Ishikawa (cell line): ENCODE results near the gene PLAGL1.

ENCODE experiments used
- CEBPB ChIP-seq: IDR thresholded peaks from 2 replicates; pipeline ENCODE4 v1.6.1; 2012
- CREB1 ChIP-seq: IDR thresholded peaks from 2 replicates; pipeline ENCODE4 v1.6.1; 2012; ENCODE audit warnings: low read depth
- EGR1 ChIP-seq: IDR thresholded peaks from 2 replicates; pipeline ENCODE4 v1.6.1; 2012
- EP300 ChIP-seq: IDR thresholded peaks from 2 replicates; pipeline ENCODE4 v1.6.1; 2012; ENCODE audit warnings: borderline replicate concordance
- FOXM1 ChIP-seq: IDR thresholded peaks from 2 replicates; pipeline ENCODE4 v1.6.1; 2012; ENCODE audit warnings: low read depth, borderline replicate concordance
- RAD21 ChIP-seq: IDR thresholded peaks from 2 replicates; pipeline ENCODE4 v1.6.1; 2012; ENCODE audit warnings: low read depth
- TAF1 ChIP-seq: IDR thresholded peaks from 2 replicates; pipeline ENCODE4 v1.6.1; 2012; ENCODE audit warnings: low read depth, mild to moderate bottlenecking
- TCF12 ChIP-seq: IDR thresholded peaks from 2 replicates; pipeline ENCODE4 v1.6.1; 2012; ENCODE audit warnings: low read depth
- TEAD4 ChIP-seq: IDR thresholded peaks from 2 replicates; pipeline ENCODE4 v1.6.1; 2012
- YY1 ChIP-seq: IDR thresholded peaks from 2 replicates; pipeline ENCODE4 v1.6.1; 2012; ENCODE audit warnings: low read depth
- ZBTB7A ChIP-seq: IDR thresholded peaks from 2 replicates; pipeline ENCODE4 v1.6.1; 2012; ENCODE audit warnings: low read depth
- TF ChIP-seq, protein P1 (sequence below): IDR thresholded peaks from 2 replicates; pipeline ENCODE4 v1.6.1; 2012
- TF ChIP-seq, protein P2 (sequence below): IDR thresholded peaks from 2 replicates; pipeline ENCODE4 v1.6.1; 2012; ENCODE audit warnings: low read depth, mild to moderate bottlenecking
- TF ChIP-seq, protein P3 (sequence below): IDR thresholded peaks from 2 replicates; pipeline ENCODE4 v1.6.1; 2012

DNA sequence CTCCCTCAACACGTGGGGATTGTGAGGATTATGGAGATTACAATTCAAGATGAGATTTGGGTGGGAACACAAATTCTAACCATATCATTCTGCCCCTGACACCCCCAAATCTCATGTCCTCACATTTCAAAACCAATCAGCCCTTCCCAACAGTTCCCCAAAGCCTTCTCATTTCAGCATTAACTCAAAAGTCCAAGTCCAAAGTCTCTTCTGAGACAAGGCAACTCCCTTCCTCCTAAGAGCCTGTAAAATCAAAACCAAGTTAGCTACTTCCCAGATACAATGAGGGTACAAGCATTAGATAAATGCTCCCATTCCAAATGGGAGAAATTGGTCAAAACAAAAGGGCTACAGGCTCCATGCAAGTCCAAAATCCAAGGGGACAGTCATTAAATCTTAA lies 39.6 kb upstream of the PLAGL1 start:
- TF ChIP-seq RAD21, result no peak
- TF ChIP-seq, protein P1, sequence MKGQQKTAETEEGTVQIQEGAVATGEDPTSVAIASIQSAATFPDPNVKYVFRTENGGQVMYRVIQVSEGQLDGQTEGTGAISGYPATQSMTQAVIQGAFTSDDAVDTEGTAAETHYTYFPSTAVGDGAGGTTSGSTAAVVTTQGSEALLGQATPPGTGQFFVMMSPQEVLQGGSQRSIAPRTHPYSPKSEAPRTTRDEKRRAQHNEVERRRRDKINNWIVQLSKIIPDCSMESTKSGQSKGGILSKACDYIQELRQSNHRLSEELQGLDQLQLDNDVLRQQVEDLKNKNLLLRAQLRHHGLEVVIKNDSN, result no peak
- TF ChIP-seq TAF1, result no peak
- no peak for TF ChIP-seq YY1
- TF ChIP-seq, protein P2, sequence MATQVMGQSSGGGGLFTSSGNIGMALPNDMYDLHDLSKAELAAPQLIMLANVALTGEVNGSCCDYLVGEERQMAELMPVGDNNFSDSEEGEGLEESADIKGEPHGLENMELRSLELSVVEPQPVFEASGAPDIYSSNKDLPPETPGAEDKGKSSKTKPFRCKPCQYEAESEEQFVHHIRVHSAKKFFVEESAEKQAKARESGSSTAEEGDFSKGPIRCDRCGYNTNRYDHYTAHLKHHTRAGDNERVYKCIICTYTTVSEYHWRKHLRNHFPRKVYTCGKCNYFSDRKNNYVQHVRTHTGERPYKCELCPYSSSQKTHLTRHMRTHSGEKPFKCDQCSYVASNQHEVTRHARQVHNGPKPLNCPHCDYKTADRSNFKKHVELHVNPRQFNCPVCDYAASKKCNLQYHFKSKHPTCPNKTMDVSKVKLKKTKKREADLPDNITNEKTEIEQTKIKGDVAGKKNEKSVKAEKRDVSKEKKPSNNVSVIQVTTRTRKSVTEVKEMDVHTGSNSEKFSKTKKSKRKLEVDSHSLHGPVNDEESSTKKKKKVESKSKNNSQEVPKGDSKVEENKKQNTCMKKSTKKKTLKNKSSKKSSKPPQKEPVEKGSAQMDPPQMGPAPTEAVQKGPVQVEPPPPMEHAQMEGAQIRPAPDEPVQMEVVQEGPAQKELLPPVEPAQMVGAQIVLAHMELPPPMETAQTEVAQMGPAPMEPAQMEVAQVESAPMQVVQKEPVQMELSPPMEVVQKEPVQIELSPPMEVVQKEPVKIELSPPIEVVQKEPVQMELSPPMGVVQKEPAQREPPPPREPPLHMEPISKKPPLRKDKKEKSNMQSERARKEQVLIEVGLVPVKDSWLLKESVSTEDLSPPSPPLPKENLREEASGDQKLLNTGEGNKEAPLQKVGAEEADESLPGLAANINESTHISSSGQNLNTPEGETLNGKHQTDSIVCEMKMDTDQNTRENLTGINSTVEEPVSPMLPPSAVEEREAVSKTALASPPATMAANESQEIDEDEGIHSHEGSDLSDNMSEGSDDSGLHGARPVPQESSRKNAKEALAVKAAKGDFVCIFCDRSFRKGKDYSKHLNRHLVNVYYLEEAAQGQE, result no peak
- TF ChIP-seq EP300, result no peak
- TF ChIP-seq, protein P3, sequence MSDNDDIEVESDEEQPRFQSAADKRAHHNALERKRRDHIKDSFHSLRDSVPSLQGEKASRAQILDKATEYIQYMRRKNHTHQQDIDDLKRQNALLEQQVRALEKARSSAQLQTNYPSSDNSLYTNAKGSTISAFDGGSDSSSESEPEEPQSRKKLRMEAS, result no peak
- no peak for TF ChIP-seq TEAD4
- no peak for TF ChIP-seq EGR1
- TF ChIP-seq CEBPB, result no peak
- no peak for TF ChIP-seq FOXM1
- no peak for TF ChIP-seq TCF12
- no peak for TF ChIP-seq CREB1
- no peak for TF ChIP-seq ZBTB7A
